DMS53 (cell line): ENCODE measurements around the gene LPP.
"Not testable (repeated sequence)": the region's sequence is repeated elsewhere in the genome, so short reads cannot be mapped to it uniquely, and the experiment has no call there.

ENCODE experiments used
- DNase-seq: peaks from one replicate; lab custom pipeline; 2025; lab: John Stamatoyannopoulos, UW

Gene LPP

GRCh38 chr3:188634285-188634684 is 480.3 kb downstream of the LPP start:
- DNase-seq: no peak

DNA sequence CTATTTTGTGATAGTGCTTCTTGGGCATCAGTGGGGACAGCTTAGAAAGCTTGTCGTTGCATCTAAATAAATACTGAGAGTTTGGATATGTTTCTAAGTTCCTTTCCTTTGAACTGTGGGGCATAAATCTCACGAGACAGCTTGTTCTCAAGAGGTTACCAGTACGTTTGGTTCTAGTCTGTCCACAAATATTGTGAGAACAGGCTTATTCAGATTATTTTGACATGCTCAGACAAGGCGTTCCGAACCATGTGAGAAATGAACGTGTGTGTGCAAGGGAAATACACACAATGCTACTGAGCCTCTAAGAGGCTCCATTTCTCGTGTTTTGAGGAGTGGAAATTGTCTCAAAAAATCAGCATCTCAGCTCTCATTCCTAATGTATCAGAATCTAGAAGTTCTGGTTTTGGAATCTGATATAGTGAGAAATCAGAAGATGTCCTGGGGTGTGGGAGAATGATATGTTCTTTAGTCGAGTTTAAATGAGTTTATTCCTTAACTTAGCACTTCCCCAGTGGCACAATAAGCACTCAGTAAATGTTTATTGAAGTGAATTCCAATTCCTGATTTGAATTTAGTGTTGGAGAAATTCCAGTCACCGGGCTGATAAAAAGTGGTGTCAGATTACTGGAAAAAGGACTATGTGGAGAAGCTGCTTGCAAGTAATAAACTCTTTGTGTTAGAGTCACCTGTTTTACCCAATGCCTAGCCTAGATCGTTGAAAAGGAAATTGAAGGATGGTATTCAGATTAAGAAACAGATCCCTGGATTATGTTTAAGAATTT is 481.5 kb downstream of the LPP start:
- DNase-seq: no peak

GRCh38 chr3:188636292-188636691 is 482.3 kb downstream of the LPP start:
- not testable (repeated sequence) for DNase-seq

DNA sequence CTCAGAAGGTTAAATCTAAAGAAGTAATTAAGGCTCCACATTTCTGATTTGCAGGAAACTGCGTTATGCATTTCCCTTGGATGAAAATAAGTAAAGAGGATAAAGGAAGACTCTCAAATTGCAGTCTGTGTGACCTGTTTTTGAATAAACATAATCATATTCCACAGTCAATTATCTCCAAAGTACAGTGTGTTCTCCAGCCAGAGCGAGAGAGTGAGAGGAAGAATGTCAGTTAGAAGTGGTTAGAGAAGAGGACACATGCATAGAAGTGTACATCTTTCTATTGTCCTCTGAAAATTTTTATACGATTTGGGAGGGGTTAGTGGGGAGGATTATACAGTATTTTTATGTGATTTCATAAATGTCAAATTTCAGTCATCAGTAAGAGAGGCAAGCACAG is 487.1 kb downstream of the LPP start:
- DNase-seq: no peak

DNA sequence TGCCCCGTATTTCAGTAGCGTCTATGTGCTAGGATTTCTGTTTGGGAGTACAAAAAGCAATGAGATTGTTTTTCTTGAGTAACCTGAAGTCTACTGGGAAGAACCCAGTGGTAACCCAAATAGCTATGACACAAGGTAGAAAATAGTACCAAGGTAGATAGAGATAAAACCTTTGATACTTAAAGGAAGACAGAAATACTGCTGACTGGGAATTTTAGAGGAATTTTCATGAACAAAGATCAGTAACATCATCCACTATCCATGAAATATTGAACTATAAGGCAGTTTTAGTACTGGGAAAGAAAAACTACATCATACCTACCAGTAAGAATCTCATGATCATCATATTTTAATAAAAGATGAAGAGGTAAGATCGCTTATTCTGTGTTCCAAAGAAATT is 489.8 kb downstream of the LPP start:
- DNase-seq: no peak

- peak; percentile 3 for DNase-seq
Observed at GRCh38 chr3:188646592-188646991, 492.6 kb downstream of the LPP start.

DNA sequence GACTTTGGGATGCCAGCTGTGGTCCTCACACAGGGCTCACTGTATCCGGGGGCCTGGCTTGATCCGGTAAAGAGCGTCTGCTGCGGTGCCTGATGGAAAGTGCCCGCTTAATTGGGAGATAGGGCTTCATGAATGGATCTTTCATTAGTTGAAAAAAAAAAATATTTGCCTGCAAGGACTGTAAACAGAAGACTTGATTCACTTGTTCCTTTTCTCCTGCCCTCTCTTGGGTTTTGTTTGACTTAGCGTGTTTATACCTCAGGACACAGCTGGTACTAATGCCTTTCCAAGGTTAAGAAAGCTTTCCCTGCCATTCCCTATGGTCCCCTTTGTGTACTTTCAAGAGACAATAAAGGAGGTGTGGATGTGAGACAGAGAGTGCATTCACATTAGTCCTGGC is 493.3 kb downstream of the LPP start:
- no peak for DNase-seq

GRCh38 chr3:188649521-188649920 is 495.6 kb downstream of the LPP start:
- no peak for DNase-seq

DNA sequence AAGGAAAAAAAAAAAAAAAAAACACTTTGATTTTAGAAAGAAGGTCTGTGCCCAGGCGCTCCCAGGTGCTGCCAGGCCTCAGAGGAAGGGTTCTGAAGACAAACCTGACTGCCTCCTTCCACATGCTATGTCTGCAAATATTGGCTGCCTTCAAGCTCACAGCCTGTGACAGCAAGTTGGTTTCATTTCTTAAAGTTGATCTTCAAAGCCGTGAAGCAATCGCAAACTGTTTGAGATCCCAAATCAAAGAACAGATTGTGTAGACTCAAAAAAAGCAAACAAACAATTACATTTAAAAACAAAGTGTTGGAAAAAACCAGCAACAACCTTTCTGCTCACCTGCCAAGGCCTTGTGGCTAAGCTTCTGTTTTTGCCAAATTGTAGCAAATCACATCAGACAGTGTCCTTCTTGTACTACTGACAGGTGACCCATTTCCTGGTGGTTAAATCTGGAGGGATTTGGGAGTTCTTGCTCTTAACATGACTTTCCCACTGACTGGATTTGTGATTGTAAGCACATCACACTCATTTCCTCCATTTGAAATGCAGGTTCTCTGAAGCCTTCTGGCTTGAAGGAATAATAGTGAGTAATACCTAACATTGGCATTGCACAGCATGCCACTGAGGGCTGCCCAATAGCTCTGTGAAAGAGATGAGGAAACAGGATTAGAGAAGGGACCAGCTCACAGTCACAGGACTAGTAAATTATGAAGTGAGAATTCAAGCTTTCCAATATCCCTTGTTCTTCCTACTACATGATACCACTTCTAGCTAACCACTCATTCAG is 502.4 kb downstream of the LPP start:
- no peak for DNase-seq

DNA sequence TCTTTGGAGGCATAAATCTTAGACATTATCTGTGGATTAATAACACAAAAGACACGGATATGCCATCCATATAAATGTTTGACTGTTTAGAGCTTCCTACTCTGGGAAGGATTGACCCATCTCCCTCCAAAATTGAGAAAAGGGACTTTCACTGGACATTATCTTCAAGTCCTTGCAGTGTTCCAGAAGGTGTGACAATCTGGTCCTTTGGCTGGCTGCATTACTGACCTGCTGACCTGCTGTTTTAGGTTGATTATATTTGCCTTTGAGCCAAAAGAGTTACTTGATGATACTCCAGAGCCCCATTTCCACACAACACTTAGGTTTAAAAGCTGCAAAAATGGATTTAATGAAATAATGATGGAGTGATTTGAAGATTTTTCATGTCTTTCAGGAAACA is 504.6 kb downstream of the LPP start:
- no peak for DNase-seq

- DNase-seq: no peak
Observed at GRCh38 chr3:188659449-188660090, 505.6 kb downstream of the LPP start.

GRCh38 chr3:188660415-188660814 is 506.5 kb downstream of the LPP start:
- DNase-seq: no peak

DNA sequence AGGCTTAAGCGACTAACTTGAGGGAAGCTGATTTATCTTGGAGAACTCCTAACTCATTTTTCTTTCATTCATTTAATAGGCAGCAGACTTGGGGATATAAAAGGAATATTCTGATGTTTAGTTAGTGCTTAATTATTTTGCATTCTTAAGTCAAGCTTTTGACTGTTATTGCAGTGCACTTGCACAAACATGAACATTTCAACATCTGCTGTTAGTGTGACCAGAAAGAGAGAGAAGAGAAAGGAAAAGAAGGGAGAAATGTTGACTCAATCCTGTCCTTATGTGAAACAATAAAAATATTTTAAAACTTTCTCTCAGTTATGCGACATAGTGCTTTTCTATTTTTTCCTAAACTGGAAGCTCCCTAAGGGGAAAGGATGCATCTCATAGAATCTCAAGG is 507.8 kb downstream of the LPP start:
- no peak for DNase-seq

DNA sequence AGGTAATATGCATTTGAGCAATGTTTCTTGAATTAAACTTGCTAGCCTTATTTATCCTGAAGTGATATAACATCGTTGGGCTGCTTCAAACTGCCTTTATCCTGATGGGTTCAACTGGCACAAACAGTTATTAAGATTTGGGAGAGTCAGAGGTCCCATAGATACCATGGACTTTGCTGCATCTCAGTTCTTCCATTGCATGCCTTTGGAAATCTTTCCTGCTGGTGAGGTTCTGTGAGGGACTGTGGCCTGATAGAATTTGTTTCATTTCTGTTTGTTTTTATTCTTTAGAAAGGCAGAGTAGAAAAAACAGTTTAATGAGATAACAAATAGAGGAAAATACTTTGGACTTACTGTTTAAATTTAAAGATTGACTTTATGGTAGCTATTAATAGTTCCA is 508.3 kb downstream of the LPP start:
- no peak for DNase-seq

DNA sequence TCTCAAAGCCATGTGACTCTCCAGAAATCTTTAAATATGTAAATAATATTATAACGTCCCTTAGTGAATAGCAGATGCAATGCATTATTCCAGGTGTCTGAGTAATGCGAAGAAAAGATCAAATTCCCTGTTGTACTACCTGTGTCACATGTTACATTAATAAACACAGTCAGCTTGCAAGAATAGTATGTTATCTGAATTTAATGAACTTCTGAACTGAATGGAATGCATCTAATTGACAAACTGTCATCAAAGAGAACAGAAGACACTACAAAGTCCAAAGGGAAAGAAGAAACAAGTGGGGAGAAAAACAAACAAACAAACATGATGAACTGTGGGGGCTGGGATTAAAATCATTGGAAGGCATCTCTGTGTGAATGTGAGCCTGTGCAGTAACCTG is 508.8 kb downstream of the LPP start:
- no peak for DNase-seq

DNA sequence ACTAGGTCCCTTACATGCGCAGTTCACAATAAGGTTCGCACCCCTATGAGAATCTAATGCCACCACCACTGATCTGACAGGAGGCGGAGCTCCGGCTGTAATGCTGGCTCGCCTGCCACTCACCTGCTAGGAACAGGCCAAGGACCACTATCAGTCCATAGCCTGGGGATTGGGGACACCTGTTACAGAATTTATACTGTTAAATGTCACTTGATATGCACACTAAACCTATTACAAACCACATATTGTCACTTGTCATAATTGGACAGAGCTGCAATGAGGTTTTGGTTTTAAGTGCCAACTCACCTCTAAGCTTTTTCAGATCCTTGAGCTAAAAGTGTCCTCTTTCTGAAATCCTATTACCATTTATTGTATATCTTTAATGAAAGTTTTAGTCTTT is 509.9 kb downstream of the LPP start:
- no peak for DNase-seq

DNA sequence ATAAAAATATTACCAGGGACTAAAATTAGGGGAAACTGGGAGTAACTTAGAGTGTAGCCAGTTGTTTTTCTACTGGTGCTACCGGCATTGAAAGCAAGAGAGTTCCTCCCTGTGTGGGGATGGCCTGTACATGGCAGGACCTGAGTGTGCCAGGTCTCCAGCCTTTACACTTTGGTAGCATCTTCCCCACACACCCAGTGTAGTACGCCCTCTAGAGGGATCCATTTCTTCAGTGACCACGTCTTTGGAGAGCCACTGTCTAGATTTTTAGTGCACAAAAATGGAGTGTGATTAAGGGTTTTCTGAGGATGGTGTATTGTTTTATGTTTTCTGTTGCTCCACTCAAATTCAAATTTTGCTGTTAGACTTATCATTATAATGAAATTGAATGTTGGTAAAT is 510.8 kb downstream of the LPP start:
- DNase-seq: peak; percentile 33

- DNase-seq: no peak
Observed at GRCh38 chr3:188667926-188668325, 514.0 kb downstream of the LPP start.

GRCh38 chr3:188670446-188670845 is 516.5 kb downstream of the LPP start:
- DNase-seq: no peak

GRCh38 chr3:188671971-188672370 is 518.0 kb downstream of the LPP start:
- no peak for DNase-seq

DNA sequence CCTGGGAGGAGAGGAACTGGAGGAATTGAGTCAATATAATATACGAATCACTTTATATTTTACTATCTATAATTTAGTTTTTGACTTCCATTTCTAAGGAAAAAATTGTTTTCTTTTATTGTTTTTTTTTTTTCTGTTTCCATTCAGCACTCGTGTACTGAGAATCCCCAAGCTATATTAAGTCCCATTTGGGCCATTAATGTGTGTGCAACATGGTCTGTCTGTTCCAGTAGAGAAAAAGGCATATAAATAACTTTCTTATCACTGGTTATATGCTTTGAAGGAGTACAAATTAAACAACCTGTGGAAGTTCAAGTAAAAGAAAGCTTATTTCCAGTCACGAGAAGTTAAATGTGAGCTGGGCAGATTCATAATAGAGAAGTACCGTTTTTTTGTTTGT is 518.9 kb downstream of the LPP start:
- no peak for DNase-seq

DNA sequence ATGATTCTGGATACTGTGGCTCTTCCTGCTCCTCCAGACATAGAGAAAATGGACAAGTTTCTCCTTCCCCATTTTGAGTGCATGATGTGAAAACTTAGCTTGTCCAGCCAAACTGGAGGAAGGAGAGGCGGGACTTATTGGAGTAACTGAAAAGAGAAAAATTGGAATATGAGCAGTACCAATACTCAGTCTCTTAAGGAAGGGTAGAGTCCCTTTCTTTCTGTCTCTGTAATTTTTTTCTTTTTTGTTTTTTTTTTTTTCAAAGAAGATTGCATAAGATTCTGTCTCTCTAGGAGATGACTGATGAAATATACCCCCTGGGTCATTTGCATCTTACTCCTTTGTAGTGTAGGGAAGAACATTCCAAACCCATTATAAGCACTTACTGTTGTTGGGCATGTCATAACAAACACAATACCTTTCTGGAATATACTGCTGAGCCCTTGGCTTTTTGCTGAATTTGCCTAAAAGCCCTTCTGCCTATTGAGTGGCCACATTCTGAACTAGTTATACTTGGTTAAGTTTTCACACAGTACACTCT is 519.8 kb downstream of the LPP start:
- no peak for DNase-seq

DNA sequence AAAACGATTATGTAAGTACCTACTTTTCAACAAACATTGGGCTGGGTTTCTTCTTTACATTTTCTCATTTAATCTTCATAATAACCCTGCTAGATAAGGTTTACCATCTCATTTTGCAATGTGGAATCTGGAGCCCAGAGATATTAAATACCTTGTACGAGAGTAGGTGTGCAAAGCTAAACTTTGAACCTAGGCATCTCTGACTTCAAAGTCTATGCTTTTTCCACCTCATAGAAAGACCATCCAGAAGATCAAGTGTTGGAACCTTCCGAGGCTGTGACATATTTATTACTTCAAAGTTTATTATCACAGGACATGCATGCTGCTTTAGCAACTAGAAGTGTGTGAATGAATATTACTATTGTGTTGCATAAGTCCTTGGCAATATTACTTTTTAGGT is 520.6 kb downstream of the LPP start:
- no peak for DNase-seq
